GM18858 (cell line): ENCODE data around the gene CTNNAL1.
"Not testable (repeated sequence)": the region's sequence is repeated elsewhere in the genome, so short reads cannot be mapped to it uniquely, and the experiment has no call there.

Source experiments
- ATAC-seq: cut with Tn5 transposase; IDR thresholded peaks from one replicate; pipeline ENCODE4 v1.9.1; 2021; ENCODE audit not compliant: unreplicated experiment

CTNNAL1 gene

GRCh38 chr9:108997112-108997511 is 16.2 kb downstream of the CTNNAL1 start:
- ATAC-seq = no peak

GRCh38 chr9:108996643-108997042 is 16.7 kb downstream of the CTNNAL1 start:
- ATAC-seq = no peak

GRCh38 chr9:108994695-108995094 is 18.6 kb downstream of the CTNNAL1 start:
- peak; percentile 82 for ATAC-seq

- ATAC-seq = no peak
These were observed 21.8 kb downstream of the CTNNAL1 start for GRCh38 chr9:108991479-108991878.

- no peak for ATAC-seq
These were observed 29.4 kb downstream of the CTNNAL1 start for GRCh38 chr9:108983885-108984284.

GRCh38 chr9:108980893-108981292 is 32.4 kb downstream of the CTNNAL1 start:
- ATAC-seq = no peak

GRCh38 chr9:108978205-108978604 is 35.1 kb downstream of the CTNNAL1 start:
- no peak for ATAC-seq

GRCh38 chr9:108973895-108974294 is 39.4 kb downstream of the CTNNAL1 start:
- ATAC-seq = no peak

- no peak for ATAC-seq
These were observed 40.6 kb downstream of the CTNNAL1 start for GRCh38 chr9:108972626-108973209.

GRCh38 chr9:108972186-108972585 is 41.1 kb downstream of the CTNNAL1 start:
- ATAC-seq = no peak

GRCh38 chr9:108971392-108971791 is 41.9 kb downstream of the CTNNAL1 start:
- ATAC-seq = not testable (repeated sequence)

- no peak for ATAC-seq
These were observed 45.4 kb downstream of the CTNNAL1 start for GRCh38 chr9:108967916-108968315.

- ATAC-seq = no peak
These were observed 49.7 kb downstream of the CTNNAL1 start for GRCh38 chr9:108963459-108964143.

- ATAC-seq = no peak
These were observed 52.1 kb downstream of the CTNNAL1 start for GRCh38 chr9:108961151-108961550.

- no peak for ATAC-seq
These were observed 53.0 kb downstream of the CTNNAL1 start for GRCh38 chr9:108960331-108960730.

- ATAC-seq = no peak
These were observed 56.7 kb downstream of the CTNNAL1 start for GRCh38 chr9:108956631-108957026.

GRCh38 chr9:108956022-108956630 is 57.2 kb downstream of the CTNNAL1 start:
- ATAC-seq = no peak

GRCh38 chr9:108953983-108954574 is 59.2 kb downstream of the CTNNAL1 start:
- ATAC-seq = no peak

- no peak for ATAC-seq
These were observed 61.7 kb downstream of the CTNNAL1 start for GRCh38 chr9:108951578-108951977.

- no peak for ATAC-seq
These were observed 63.1 kb downstream of the CTNNAL1 start for GRCh38 chr9:108950168-108950567.

- ATAC-seq = no peak
These were observed 73.3 kb downstream of the CTNNAL1 start for GRCh38 chr9:108939975-108940374.
